GM23248 (cell line): ENCODE data around the gene HDHD3. TPM values are rescaled to one million over a fixed set of nuclear protein-coding genes. Genes with fewer than 3 reads are reported as not detected.
A peak's percentile ranks its signal among the peaks of the same experiment; 100 is the strongest.

ENCODE experiments used
- DNase-seq: peaks from one replicate; pipeline ENCODE4 v3.0.0-alpha.2; 2015
- H2AFZ ChIP-seq: fragments of 200-600 bp; sonication (generic); 2 replicates; pipeline ENCODE4 v1.6.1; 2016; ENCODE audit warnings: antibody characterized with exemption
- H3F3A ChIP-seq: fragments of 200-600 bp; sonication (generic); 2 replicates; pipeline ENCODE4 v1.6.1; 2016; ENCODE audit warnings: mild to moderate bottlenecking, antibody characterized with exemption, mixed run types; ENCODE audit not compliant: insufficient read depth
- H3K27ac ChIP-seq: fragments of 200-600 bp; sonication (generic); 2 replicates; pipeline ENCODE4 v1.5.1; 2016; ENCODE audit warnings: mild to moderate bottlenecking
- H3K27me3 ChIP-seq: fragments of 200-600 bp; sonication (generic); replicated peaks from 2 replicates; pipeline ENCODE4 v1.6.1; 2016; ENCODE audit warnings: mild to moderate bottlenecking; ENCODE audit not compliant: insufficient read depth
- H3K36me3 ChIP-seq: fragments of 200-600 bp; sonication (generic); 2 replicates; pipeline ENCODE4 v1.6.1; 2016; ENCODE audit warnings: low read depth, mild to moderate bottlenecking
- H3K4me1 ChIP-seq: fragments of 200-600 bp; sonication (generic); 2 replicates; pipeline ENCODE4 v1.6.1; 2016; ENCODE audit warnings: mild to moderate bottlenecking; ENCODE audit not compliant: insufficient read depth
- H3K4me2 ChIP-seq: fragments of 200-600 bp; sonication (generic); one replicate; pipeline ENCODE4 v1.6.1; 2016; ENCODE audit warnings: mild to moderate bottlenecking; ENCODE audit not compliant: unreplicated experiment
- H3K4me3 ChIP-seq: fragments of 200-600 bp; sonication (generic); 2 replicates; pipeline ENCODE4 v1.5.1; 2016; ENCODE audit warnings: mild to moderate bottlenecking
- H3K79me2 ChIP-seq: fragments of 200-600 bp; sonication (generic); 2 replicates; pipeline ENCODE4 v1.6.1; 2016; ENCODE audit warnings: mild to moderate bottlenecking; ENCODE audit not compliant: insufficient read depth
- H3K9ac ChIP-seq: fragments of 200-600 bp; sonication (generic); 2 replicates; pipeline ENCODE4 v1.6.1; 2016; ENCODE audit warnings: mild to moderate bottlenecking
- H3K9me2 ChIP-seq: fragments of 200-600 bp; sonication (generic); 2 replicates; pipeline ENCODE4 v1.6.1; 2016; ENCODE audit warnings: mixed run types, mild to moderate bottlenecking, moderate library complexity; ENCODE audit not compliant: insufficient read depth
- H3K9me3 ChIP-seq: fragments of 200-600 bp; sonication (generic); one replicate; pipeline ENCODE4 v1.6.1; 2017; ENCODE audit warnings: low read depth
- H4K20me1 ChIP-seq: fragments of 200-600 bp; sonication (generic); 2 replicates; pipeline ENCODE4 v1.6.0; 2016; ENCODE audit not compliant: insufficient read depth
- EZH2 ChIP-seq: fragments of 200-600 bp; sonication (generic); IDR thresholded peaks from 2 replicates; pipeline ENCODE4 v1.6.1; 2018; ENCODE audit warnings: antibody characterized with exemption, mild to moderate bottlenecking; ENCODE audit not compliant: insufficient read depth, poor library complexity, severe bottlenecking
- EZH2phosphoT487 ChIP-seq: fragments of 200-600 bp; sonication (generic); IDR thresholded peaks from 2 replicates; pipeline ENCODE4 v1.6.1; 2018; ENCODE audit warnings: antibody characterized with exemption, moderate library complexity, mild to moderate bottlenecking, low read depth; ENCODE audit not compliant: insufficient read depth
- WGBS, 2 experiments: methylation state at CpG; one replicate each; pipeline ENCODE4 v1.1.6; 2015 to 2017; ENCODE audit warnings: low lambda C conversion rate in 2 of 2, low coverage in 1 of 2; ENCODE audit errors: missing lambda C conversion rate in 2 of 2; 5-methylcytosine and 5-hydroxymethylcytosine counted together
- in situ Hi-C: fragments of 300-500 bp; cut with MboI; formaldehyde crosslinking; loops from 2 replicates; pipeline ENCODE4 v1.15.0; 2020
- polyA plus RNA-seq: library from polyadenylated mRNA; unstranded; fragments of >200 nt; fragmentation: Nextera tagmentation; extraction: Ambion mirVana; gene quantifications from 2 replicates; pipeline ENCODE4 v1.2.1, GENCODE V29; 2016
- total RNA-seq: library from RNA; depleted of rRNA; stranded (reverse); fragments of >200 nt; shearing (Covaris generic); gene quantifications from 2 replicates; pipeline ENCODE4 v1.2.3, GENCODE V29; 2014

The HDHD3 gene
- total and polyA plus RNA-seq, 2 experiments from 2014 or later = 8.3 to 13.2 TPM

GRCh38 chr9:113375057-113376023, 1.4 kb downstream of the HDHD3 start:
- Histone ChIP-seq H3K4me1 (no peaks in the 10 kb centered on the region), H3K27ac (no peak overlapping the region), H3K79me2 (no peaks in the 10 kb centered on the region), H3K9ac (no peak overlapping the region), H3F3A (no peaks in the 10 kb centered on the region), H2AFZ (no peak overlapping the region), H3K4me2 (no peak overlapping the region), H3K4me3 (no peak overlapping the region; the same call in 1 of the 2 replicates), H3K27me3 (no peaks in the 10 kb centered on the region), H3K9me2 (no peaks in the 10 kb centered on the region), H3K9me3 (no peaks in the 10 kb centered on the region), H3K36me3 (no peaks in the 10 kb centered on the region), H4K20me1 (no peaks in the 10 kb centered on the region)
- in situ Hi-C loops = no loop called here
- TF ChIP-seq EZH2 (no peak), EZH2phosphoT487 (no peak)
- DNase-seq = peak; percentile 28
- WGBS, 2 experiments = 79 to 81% methylated on average over 6 of the region's 6 CpGs

GRCh38 chr9:113373676-113374392, 3.0 kb downstream of the HDHD3 start:
- H3K4me1 ChIP-seq = no peaks in the 10 kb centered on the region
- no peak for DNase-seq
- no peaks in the 10 kb centered on the region for H3K36me3 ChIP-seq
- H3K27me3 ChIP-seq = no peaks in the 10 kb centered on the region
- no peaks in the 10 kb centered on the region for H3K9me2 ChIP-seq
- no peak overlapping the region for H3K4me2 ChIP-seq
- H3K79me2 ChIP-seq = no peaks in the 10 kb centered on the region
- H3K27ac ChIP-seq = no peak overlapping the region
- WGBS, 2 experiments = 89 to 90% methylated on average over 24 of the region's 24 CpGs
- no peak overlapping the region for H3K9ac ChIP-seq
- TF ChIP-seq EZH2 (no peak), EZH2phosphoT487 (no peak)
- no peaks in the 10 kb centered on the region for H4K20me1 ChIP-seq
- H3K9me3 ChIP-seq = no peaks in the 10 kb centered on the region
- H3F3A ChIP-seq = no peaks in the 10 kb centered on the region
- in situ Hi-C loops = no loop called here
- H3K4me3 ChIP-seq = no peak overlapping the region
- H2AFZ ChIP-seq = no peak overlapping the region

GRCh38 chr9:113373256-113373655, 3.5 kb downstream of the HDHD3 start:
- DNase-seq = no peak
- WGBS, 2 experiments = 56 to 62% methylated on average over 3 of the region's 3 CpGs

GRCh38 chr9:113372059-113372458, 4.7 kb downstream of the HDHD3 start:
- Histone ChIP-seq H3K27ac (no peak overlapping the region), H3K4me3 (no peak overlapping the region), H3K9ac (no peak overlapping the region), H3F3A (no peaks in the 10 kb centered on the region), H4K20me1 (no peaks in the 10 kb centered on the region), H3K9me2 (no peaks in the 10 kb centered on the region), H3K4me1 (no peaks in the 10 kb centered on the region), H3K27me3 (no peaks in the 10 kb centered on the region), H3K36me3 (no peaks in the 10 kb centered on the region), H3K79me2 (no peaks in the 10 kb centered on the region), H3K4me2 (no peak overlapping the region), H3K9me3 (no peaks in the 10 kb centered on the region), H2AFZ (no peak overlapping the region)
- in situ Hi-C loops = no loop called here
- DNase-seq = no peak
- WGBS, 2 experiments = 93 to 94% methylated on average over 5 of the region's 5 CpGs
- no peak for TF ChIP-seq EZH2phosphoT487

More at GRCh38 chr9:113373256-113373655, 3.5 kb downstream of the HDHD3 start:
- no peaks in the 10 kb centered on the region for H3K27me3 ChIP-seq
- in situ Hi-C loops = no loop called here
- H3K36me3 ChIP-seq = no peaks in the 10 kb centered on the region
- no peak overlapping the region for H2AFZ ChIP-seq
- H3F3A ChIP-seq = no peaks in the 10 kb centered on the region
- H4K20me1 ChIP-seq = no peaks in the 10 kb centered on the region
- no peak overlapping the region for H3K4me3 ChIP-seq
- no peaks in the 10 kb centered on the region for H3K79me2 ChIP-seq
- H3K9me3 ChIP-seq = no peaks in the 10 kb centered on the region
- H3K27ac ChIP-seq = no peak overlapping the region
- no peak overlapping the region for H3K4me2 ChIP-seq
- no peaks in the 10 kb centered on the region for H3K9me2 ChIP-seq
- H3K9ac ChIP-seq = no peak overlapping the region
- no peaks in the 10 kb centered on the region for H3K4me1 ChIP-seq
- TF ChIP-seq EZH2phosphoT487 = no peak
- no peak for TF ChIP-seq EZH2
